DND-41 (cell line): ENCODE results near the gene CYSRT1.

ENCODE experiments used
- ATAC-seq: fragments of 200-7000 bp; cut with Tn5 transposase; 3 replicates; pipeline ENCODE4 v1.9.1; 2021; ENCODE audit warnings: low read depth; ENCODE audit not compliant: insufficient read depth
- DNase-seq: peaks from one replicate; pipeline ENCODE4 v3.0.0-alpha.2; 2020
- H2AFZ ChIP-seq: 2 replicates; pipeline ENCODE4 v1.6.0; 2012; ENCODE audit warnings: low read depth, low read length
- H3K27ac ChIP-seq: 2 replicates; pipeline ENCODE4 v1.5.1; 2012; ENCODE audit warnings: low read length, inconsistent platforms
- H3K27me3 ChIP-seq: fragments of 200-600 bp; sonication (generic); 2 replicates; pipeline ENCODE4 v1.6.0; 2012; ENCODE audit warnings: low read length, mild to moderate bottlenecking, inconsistent platforms; ENCODE audit not compliant: insufficient read depth, poor library complexity
- H3K36me3 ChIP-seq: 2 replicates; pipeline ENCODE4 v1.5.1; 2012; ENCODE audit warnings: low read length, inconsistent platforms; ENCODE audit not compliant: insufficient read depth
- H3K4me1 ChIP-seq: 2 replicates; pipeline ENCODE4 v1.5.1; 2012; ENCODE audit warnings: mild to moderate bottlenecking, low read length; ENCODE audit not compliant: insufficient read depth
- H3K4me2 ChIP-seq: 2 replicates; pipeline ENCODE4 v1.6.0; 2012; ENCODE audit warnings: mild to moderate bottlenecking, moderate library complexity, low read length, inconsistent platforms; ENCODE audit not compliant: insufficient read depth
- H3K4me3 ChIP-seq, 2 experiments: fragments of 200-600 bp in 1 of 2; shearing (Covaris generic) in 1 of 2; 2 replicates each; pipeline ENCODE4 v1.5.1; 2012 to 2016; ENCODE audit warnings: inconsistent platforms in 2 of 2, low read length in 2 of 2, mild to moderate bottlenecking in 2 of 2, low read depth in 1 of 2, moderate library complexity in 1 of 2
- H3K79me2 ChIP-seq: 2 replicates; pipeline ENCODE4 v1.6.0; 2012; ENCODE audit warnings: low read length, inconsistent platforms; ENCODE audit not compliant: insufficient read depth
- H3K9ac ChIP-seq: 2 replicates; pipeline ENCODE4 v1.6.0; 2012; ENCODE audit warnings: low read depth, mild to moderate bottlenecking, inconsistent platforms, low read length, moderate library complexity
- H3K9me3 ChIP-seq: 2 replicates; pipeline ENCODE4 v1.5.1; 2012; ENCODE audit warnings: low read length, moderate library complexity, mild to moderate bottlenecking, inconsistent platforms; ENCODE audit not compliant: insufficient read depth, severe bottlenecking
- H4K20me1 ChIP-seq: 2 replicates; pipeline ENCODE4 v1.6.0; 2012; ENCODE audit warnings: low read length; ENCODE audit not compliant: insufficient read depth
- CTCF ChIP-seq: IDR thresholded peaks from 2 replicates; pipeline ENCODE4 v1.5.1; 2012; ENCODE audit warnings: borderline replicate concordance, low read length, moderate library complexity, mild to moderate bottlenecking; ENCODE audit not compliant: poor library complexity, severe bottlenecking; ENCODE audit errors: extremely low read depth
- EZH2 ChIP-seq: IDR thresholded peaks from 3 replicates; pipeline ENCODE4 v1.6.1; 2012; ENCODE audit warnings: borderline replicate concordance, low read depth, mild to moderate bottlenecking, moderate library complexity, low read length, inconsistent platforms; ENCODE audit not compliant: severe bottlenecking

The CYSRT1 gene

GRCh38 chr9:137218754-137219271 lies 6.2 kb upstream of the CYSRT1 start:
- H3K36me3 ChIP-seq, result peaks cover 19% of the 10 kb centered on the region
- ATAC-seq (no peak), DNase-seq (no peak)
- no peak overlapping the region for H3K9ac ChIP-seq
- TF ChIP-seq EZH2 (no peak), CTCF (no peak)
- H3K27ac ChIP-seq, result no peak overlapping the region
- H3K4me2 ChIP-seq, result no peak overlapping the region
- no peak overlapping the region for H3K4me3 ChIP-seq
- no peaks in the 10 kb centered on the region for H3K9me3 ChIP-seq
- no peak overlapping the region for H2AFZ ChIP-seq
- H3K27me3 ChIP-seq, result no peaks in the 10 kb centered on the region
- H3K4me1 ChIP-seq, result peaks cover 7% of the 10 kb centered on the region
- no peaks in the 10 kb centered on the region for H3K79me2 ChIP-seq
- no peaks in the 10 kb centered on the region; the same call in 1 of the 2 replicates for H4K20me1 ChIP-seq

- no peaks in the 10 kb centered on the region for H3K9me3 ChIP-seq
- no peaks in the 10 kb centered on the region for H3K79me2 ChIP-seq
- ATAC-seq (no peak), DNase-seq (no peak)
- peaks cover 17% of the 10 kb centered on the region for H3K4me1 ChIP-seq
- H3K9ac ChIP-seq, result no peak overlapping the region
- no peak overlapping the region for H3K4me2 ChIP-seq
- no peaks in the 10 kb centered on the region; the same call in 1 of the 2 replicates for H4K20me1 ChIP-seq
- H3K4me3 ChIP-seq, result no peak overlapping the region
- H3K36me3 ChIP-seq, result peaks cover 11% of the 10 kb centered on the region
- no peak overlapping the region for H2AFZ ChIP-seq
- TF ChIP-seq EZH2 (no peak), CTCF (no peak)
- no peaks in the 10 kb centered on the region for H3K27me3 ChIP-seq
- H3K27ac ChIP-seq, result no peak overlapping the region
Observed at GRCh38 chr9:137219757-137220316, 5.1 kb upstream of the CYSRT1 start.

GRCh38 chr9:137220317-137221094 lies 4.5 kb upstream of the CYSRT1 start:
- ATAC-seq (no peak), DNase-seq (no peak)
- H3K36me3 ChIP-seq, result peaks cover 7% of the 10 kb centered on the region
- no peaks in the 10 kb centered on the region for H3K79me2 ChIP-seq
- no peak overlapping the region for H3K4me3 ChIP-seq
- no peak overlapping the region for H3K4me2 ChIP-seq
- H4K20me1 ChIP-seq, result no peaks in the 10 kb centered on the region; the same call in 1 of the 2 replicates
- no peaks in the 10 kb centered on the region for H3K27me3 ChIP-seq
- no peak overlapping the region for H3K9ac ChIP-seq
- TF ChIP-seq CTCF, result no peak
- no peak for TF ChIP-seq EZH2
- H3K4me1 ChIP-seq, result peaks cover 17% of the 10 kb centered on the region
- H3K9me3 ChIP-seq, result no peaks in the 10 kb centered on the region
- H3K27ac ChIP-seq, result no peak overlapping the region
- no peak overlapping the region for H2AFZ ChIP-seq
